H1 (cell line): ENCODE results near the gene LRRTM2. TPM values are rescaled to one million over a fixed set of nuclear protein-coding genes. Genes with fewer than 3 reads are reported as not detected.
A peak's percentile ranks its signal among the peaks of the same experiment; 100 is the strongest.

ENCODE experiments used
- CTCF ChIA-PET: fragments of 300-600 bp; sonication (Branson Sonifier 250); formaldehyde crosslinking; loops from one replicate; lab custom pipeline; 2021; ENCODE audit not compliant: partially characterized antibody; lab: Charles Lee
- POLR2A ChIA-PET: fragments of 300-600 bp; sonication (Branson Sonifier 250); formaldehyde crosslinking; loops from one replicate; lab custom pipeline; 2021; ENCODE audit warnings: inconsistent platforms; ENCODE audit not compliant: partially characterized antibody; lab: Charles Lee
- DNase-seq, 2 experiments: peaks; one replicate each; pipeline versions ENCODE4 v3.0.0 to v3.0.0-alpha.2; 2010 to 2022; ENCODE audit warnings: low spot score in 2 of 2, low read depth in 1 of 2, mixed read lengths in 1 of 2
- FAIRE-seq: peaks from 2 replicates; lab custom pipeline; 2011; peaks lifted over from hg19 to GRCh38; lab: Jason Lieb, UNC
- H2AFZ ChIP-seq: 2 replicates; pipeline ENCODE4 v1.8.1; 2012; ENCODE audit warnings: low read length, inconsistent platforms
- H2AK5ac ChIP-seq: 2 replicates; pipeline ENCODE4 v1.6.1; 2013; ENCODE audit warnings: low read depth, low read length
- H2BK120ac ChIP-seq: replicated peaks from 2 replicates; pipeline ENCODE3; 2013; ENCODE audit warnings: low read depth, low read length, inconsistent platforms
- H2BK12ac ChIP-seq: 2 replicates; pipeline ENCODE4 v1.6.1; 2013; ENCODE audit warnings: low read depth, low read length
- H2BK15ac ChIP-seq: 2 replicates; pipeline ENCODE4 v1.6.1; 2013; ENCODE audit warnings: low read length
- H2BK20ac ChIP-seq: 2 replicates; pipeline ENCODE4 v1.6.1; 2013; ENCODE audit warnings: low read length
- H2BK5ac ChIP-seq: 2 replicates; pipeline ENCODE4 v1.6.1; 2013; ENCODE audit warnings: low read depth, low read length
- H3K14ac ChIP-seq: 2 replicates; pipeline ENCODE4 v1.6.1; 2013; ENCODE audit warnings: inconsistent platforms; ENCODE audit not compliant: insufficient read length
- H3K18ac ChIP-seq: 2 replicates; pipeline ENCODE4 v1.6.1; 2013; ENCODE audit warnings: low read length; ENCODE audit errors: extremely low read depth
- H3K23ac ChIP-seq: 2 replicates; pipeline ENCODE4 v1.6.1; 2013; ENCODE audit warnings: inconsistent platforms; ENCODE audit not compliant: insufficient read length
- H3K23me2 ChIP-seq: 2 replicates; pipeline ENCODE4 v1.6.1; 2013; ENCODE audit warnings: low read depth, low read length
- H3K27ac ChIP-seq: 2 replicates; pipeline ENCODE4 v1.6.1; 2011; ENCODE audit warnings: low read depth, low read length, inconsistent platforms
- H3K27me3 ChIP-seq, 4 experiments: replicated peaks in 1 of 4; 1 replicate in 1 of 4; 2 replicates in 3 of 4; pipeline versions ENCODE4 v1.6.1 to v1.8.1; 2011 to 2013; ENCODE audit warnings: low read length in 3 of 4, mild to moderate bottlenecking in 3 of 4, inconsistent platforms in 2 of 4, mixed read lengths in 2 of 4, moderate library complexity in 1 of 4; ENCODE audit not compliant: control insufficient read depth in 3 of 4, insufficient read depth in 3 of 4; ENCODE audit errors: extremely low read depth in 1 of 4
- H3K36me3 ChIP-seq, 4 experiments: 2 replicates each; pipeline versions ENCODE4 v1.6.1 to v1.8.1; 2011 to 2013; ENCODE audit warnings: mild to moderate bottlenecking in 4 of 4, low read length in 3 of 4, moderate library complexity in 2 of 4, control low read depth in 1 of 4, inconsistent platforms in 1 of 4; ENCODE audit not compliant: insufficient read depth in 4 of 4, control insufficient read depth in 2 of 4
- H3K4ac ChIP-seq: replicated peaks from 2 replicates; pipeline ENCODE3; 2013; ENCODE audit warnings: low read length, low read depth, mixed read lengths, inconsistent platforms; ENCODE audit not compliant: insufficient read length
- H3K4me1 ChIP-seq, 4 experiments: replicated peaks in 1 of 4; 1 replicate in 1 of 4; 2 replicates in 3 of 4; pipeline versions ENCODE4 v1.6.1 to v1.8.1; 2011 to 2013; ENCODE audit warnings: low read length in 3 of 4, inconsistent platforms in 2 of 4, mixed read lengths in 1 of 4; ENCODE audit not compliant: insufficient read depth in 4 of 4, control insufficient read depth in 3 of 4
- H3K4me2 ChIP-seq, 2 experiments: 2 replicates each; pipeline versions ENCODE4 v1.6.1 to v1.8.1; 2011 to 2013; ENCODE audit warnings: low read depth in 2 of 2, low read length in 2 of 2, control low read depth in 1 of 2, inconsistent platforms in 1 of 2, mild to moderate bottlenecking in 1 of 2; ENCODE audit not compliant: insufficient read depth in 1 of 2
- H3K4me3 ChIP-seq, 4 experiments: fragments of 200-600, 300-600 bp in 1 of 4; sonication (generic), shearing (Covaris generic), sonication (Bioruptor Twin) in 1 of 4; 2 replicates each; pipeline versions ENCODE4 v1.5.1 to v1.8.1; 2011 to 2016; ENCODE audit warnings: low read length in 4 of 4, low read depth in 3 of 4, control low read depth in 2 of 4, inconsistent platforms in 2 of 4, mild to moderate bottlenecking in 2 of 4, mixed read lengths in 1 of 4, moderate library complexity in 1 of 4; ENCODE audit not compliant: insufficient read depth in 2 of 4; ENCODE audit errors: extremely low read depth in 1 of 4
- H3K56ac ChIP-seq: replicated peaks from 2 replicates; pipeline ENCODE3; 2013; ENCODE audit warnings: low read depth, mild to moderate bottlenecking, mixed read lengths, low read length, inconsistent platforms; ENCODE audit not compliant: insufficient read length
- H3K79me1 ChIP-seq: 2 replicates; pipeline ENCODE4 v1.6.1; 2013; ENCODE audit warnings: low read depth, low read length, control low read depth
- H3K79me2 ChIP-seq, 2 experiments: 2 replicates each; pipeline versions ENCODE4 v1.6.1 to v1.8.1; 2012 to 2013; ENCODE audit warnings: low read length in 2 of 2, mild to moderate bottlenecking in 2 of 2, inconsistent platforms in 1 of 2; ENCODE audit not compliant: insufficient read depth in 2 of 2, control insufficient read depth in 1 of 2
- H3K9ac ChIP-seq, 4 experiments: replicated peaks in 1 of 4; 1 replicate in 1 of 4; 2 replicates in 3 of 4; pipeline versions ENCODE4 v1.6.1 to v1.8.1; 2011 to 2013; ENCODE audit warnings: low read depth in 3 of 4, low read length in 3 of 4, control low read depth in 2 of 4, mild to moderate bottlenecking in 2 of 4, moderate library complexity in 2 of 4, inconsistent platforms in 1 of 4; ENCODE audit errors: extremely low read depth in 1 of 4
- H3K9me3 ChIP-seq, 2 experiments: 2 replicates each; pipeline versions ENCODE4 v1.6.1 to v1.8.1; 2012 to 2013; ENCODE audit warnings: mild to moderate bottlenecking in 2 of 2, moderate library complexity in 2 of 2, control low read depth in 1 of 2, inconsistent platforms in 1 of 2, low read depth in 1 of 2, low read length in 1 of 2, mixed read lengths in 1 of 2; ENCODE audit not compliant: insufficient read depth in 2 of 2
- H4K20me1 ChIP-seq, 2 experiments: replicated peaks in 1 of 2; 2 replicates each; pipeline versions ENCODE3 to v1.8.1; 2011 to 2013; ENCODE audit warnings: inconsistent platforms in 2 of 2, low read length in 2 of 2, mild to moderate bottlenecking in 1 of 2; ENCODE audit not compliant: insufficient read depth in 2 of 2, control insufficient read depth in 1 of 2
- H4K5ac ChIP-seq: 2 replicates; pipeline ENCODE4 v1.6.1; 2013; ENCODE audit warnings: low read length, low read depth, mixed read lengths, inconsistent platforms; ENCODE audit not compliant: insufficient read length
- H4K8ac ChIP-seq: 2 replicates; pipeline ENCODE4 v1.8.0; 2013; ENCODE audit warnings: mild to moderate bottlenecking, moderate library complexity, low read length, inconsistent platforms; ENCODE audit not compliant: insufficient read depth; ENCODE audit errors: extremely low read depth
- H4K91ac ChIP-seq: replicated peaks from 2 replicates; pipeline ENCODE3; 2013; ENCODE audit warnings: low read length, mixed read lengths, inconsistent platforms; ENCODE audit not compliant: insufficient read length
- EGR1 ChIP-seq: IDR thresholded peaks from 2 replicates; pipeline ENCODE4 v1.6.1; 2011; ENCODE audit warnings: low read depth, low read length, borderline replicate concordance
- GABPA ChIP-seq: IDR thresholded peaks from 2 replicates; pipeline ENCODE4 v1.6.1; 2011; ENCODE audit warnings: mild to moderate bottlenecking, low read length, moderate library complexity, borderline replicate concordance; ENCODE audit not compliant: insufficient read depth
- GTF2F1 ChIP-seq: IDR thresholded peaks from 2 replicates; pipeline ENCODE4 v1.6.1; 2012; ENCODE audit warnings: low read depth, low read length, improper control_type of control experiment, borderline replicate concordance
- KDM4A ChIP-seq: IDR thresholded peaks from one replicate; pipeline ENCODE4 v1.7.1; 2012; ENCODE audit warnings: low read depth, mild to moderate bottlenecking, moderate library complexity, low read length, inconsistent platforms; ENCODE audit not compliant: severe bottlenecking
- NANOG ChIP-seq: IDR thresholded peaks from 2 replicates; pipeline ENCODE4 v1.6.1; 2011; ENCODE audit warnings: low read length, low read depth, mild to moderate bottlenecking, inconsistent platforms; ENCODE audit not compliant: insufficient read depth, poor library complexity, severe bottlenecking
- POLR2A ChIP-seq, 2 experiments: IDR thresholded peaks; 1 replicate in 1 of 2; 2 replicates in 1 of 2; pipeline ENCODE4 v1.6.1; 2011; ENCODE audit warnings: low read depth in 2 of 2, low read length in 2 of 2, mild to moderate bottlenecking in 2 of 2; ENCODE audit errors: control extremely low read depth in 1 of 2
- POLR2AphosphoS5 ChIP-seq: IDR thresholded peaks from 2 replicates; pipeline ENCODE4 v1.6.1; 2011; ENCODE audit warnings: low read depth, low read length
- SP1 ChIP-seq: IDR thresholded peaks from 2 replicates; pipeline ENCODE4 v1.6.1; 2011; ENCODE audit warnings: low read depth, low read length
- SRF ChIP-seq: IDR thresholded peaks from 2 replicates; pipeline ENCODE4 v1.6.1; 2011; ENCODE audit warnings: mild to moderate bottlenecking, low read depth, low read length, moderate library complexity
- TBP ChIP-seq: IDR thresholded peaks from 2 replicates; pipeline ENCODE4 v1.6.1; 2011; ENCODE audit warnings: low read depth, low read length, improper control_type of control experiment
- USF2 ChIP-seq: IDR thresholded peaks from 2 replicates; pipeline ENCODE4 v1.6.1; 2011; ENCODE audit warnings: low read length, improper control_type of control experiment
- YY1 ChIP-seq: IDR thresholded peaks from 2 replicates; pipeline ENCODE4 v1.6.1; 2011; ENCODE audit warnings: low read depth, mild to moderate bottlenecking, low read length
- polyA plus RNA-seq, 7 experiments: library from polyadenylated mRNA; depleted of rRNA in 3 of 7; stranded (reverse) in 5 of 7; unstranded in 2 of 7; fragments of >200 nt in 5 of 7; fragments of 200-250 nt in 2 of 7; gene quantifications; 1 replicate in 5 of 7; 2 replicates in 1 of 7; 4 replicates in 1 of 7; pipeline versions ENCODE4 v1.2.1 to v1.2.3, GENCODE V29; 2011 to 2013; ENCODE audit warnings: missing spikeins in 2 of 7, mixed read lengths in 2 of 7
- total RNA-seq: library from RNA; stranded (reverse); fragmentation: NEBNext Ultra II Directional; extraction: Animal tissue kit (Norgen Biotek cat#: 25700); gene quantifications from 2 replicates; pipeline ENCODE4 v1.2.1, GENCODE V29; 2021

LRRTM2 gene
- total and polyA plus RNA-seq, 2 of the 8 experiments (the other 6 are each of a cell fraction or from before 2014, with no cell fraction given), result not detected

GRCh38 chr5:138883211-138883610, 8.1 kb upstream of the LRRTM2 start:
- Histone ChIP-seq H3K14ac (no peak overlapping the region), H2BK20ac (no peak overlapping the region), H2BK15ac (no peak overlapping the region), H3K9ac (no peak overlapping the region), H3K18ac (no peak overlapping the region; the same call in 1 of the 2 replicates), H2BK120ac (no peak overlapping the region), H3K23me2 (no peaks in the 10 kb centered on the region), H3K4ac (no peak overlapping the region), H3K27ac (peak overlapping the region; percentile 39; the same call in 1 of the 2 replicates), H4K8ac (no peak overlapping the region), H2AK5ac (no peak overlapping the region)
- no peak for FAIRE-seq
- TF ChIP-seq SP1 (no peak), SRF (no peak), YY1 (no peak), POLR2AphosphoS5 (no peak), TBP (no peak), KDM4A (no peak), USF2 (no peak), NANOG (no peak), POLR2A (IDR thresholded peaks at IDR 0.05; ENCODE audit: control extremely low read depth in 1 of 2, low read depth in 2 of 2, low read length in 2 of 2) (no peak), EGR1 (no peak), GTF2F1 (no peak), GABPA (no peak)
- TF ChIP-seq, all 59 proteins: peak for 0
- no peak overlapping the region for H2BK12ac ChIP-seq
- no peak for DNase-seq
- H3K79me2 ChIP-seq, result peaks cover 0 to 66% of the 10 kb centered on the region in 2 experiments; a peak in 2 of 4 replicates
- no peak overlapping the region for H2AFZ ChIP-seq
- H3K9me3 ChIP-seq, result no peaks in the 10 kb centered on the region
- H3K27me3 ChIP-seq, result no peaks in the 10 kb centered on the region
- H3K4me2 ChIP-seq, result no peak overlapping the region
- H3K23ac ChIP-seq, result no peak overlapping the region
- peaks cover 0 to 29% (median 11%) of the 10 kb centered on the region in 4 experiments; a peak in 4 of 7 replicates for H3K4me1 ChIP-seq
- H4K20me1 ChIP-seq, result no peaks in the 10 kb centered on the region
- H4K91ac ChIP-seq, result no peak overlapping the region
- ChIA-PET POLR2A (interaction anchor here (0.6 to 1.8 kb wide), 3 partner anchors 10 to 16 kb away, joined by 3 to 5 read pairs (median 4); no protein-coding TSS in a partner anchor), CTCF (interaction anchor here (1.3 to 2.5 kb wide), 3 partner anchors 9 to 94 kb away, joined by 3 to 9 read pairs (median 4); no protein-coding TSS in a partner anchor)
- H4K5ac ChIP-seq, result peak overlapping the region; percentile 73
- no peak overlapping the region for H3K56ac ChIP-seq
- peaks cover 3% of the 10 kb centered on the region; the same call in 1 of the 2 replicates for H3K79me1 ChIP-seq
- no peak overlapping the region for H2BK5ac ChIP-seq
- peaks cover 0 to 15% (median 11%) of the 10 kb centered on the region in 4 experiments; a peak in 6 of 8 replicates for H3K36me3 ChIP-seq
- H3K4me3 ChIP-seq, result peak overlapping the region in 1 of 4 experiments; percentile 48; a peak in 1 of 8 replicates
